Measurements from ENCODE around the gene SAP30L.

The SAP30L gene, protein sequence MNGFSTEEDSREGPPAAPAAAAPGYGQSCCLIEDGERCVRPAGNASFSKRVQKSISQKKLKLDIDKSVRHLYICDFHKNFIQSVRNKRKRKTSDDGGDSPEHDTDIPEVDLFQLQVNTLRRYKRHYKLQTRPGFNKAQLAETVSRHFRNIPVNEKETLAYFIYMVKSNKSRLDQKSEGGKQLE

GRCh38 chr5:154445422-154446194, at the start of gene SAP30L:
TSS of gene SAP30L (plus strand) at chr5:154445997. CDS start at chr5:154446605, 608 bp downstream.
- Histone ChIP-seq H3K27ac (ENCODE audit: low read depth, low read length) (peak within 1 kb of the TSS; percentile 56; the same call in 1 of the 2 replicates), H3K9me3 (ENCODE audit: control insufficient read depth, insufficient read depth, low read depth, low read length) (no peaks in the 10 kb centered on the region)

GRCh38 chr5:154396128-154396527, 49.7 kb upstream of the SAP30L start:
- peaks cover 14% of the 10 kb centered on the region for H3K4me1 ChIP-seq (ENCODE audit: control insufficient read depth, insufficient read depth, low read length)
- H3K27me3 ChIP-seq (ENCODE audit: control insufficient read depth, insufficient read depth, low read length) = no peaks in the 10 kb centered on the region
- H3K27ac ChIP-seq (ENCODE audit: low read depth, low read length) = no peak overlapping the region
- peaks cover 7% of the 10 kb centered on the region; the same call in 1 of the 2 replicates for H3K9me3 ChIP-seq (ENCODE audit: control insufficient read depth, insufficient read depth, low read depth, low read length)
- no peak overlapping the region for H3K4me3 ChIP-seq (ENCODE audit: low read depth, low read length)
- no peak overlapping the region for H3K9ac ChIP-seq (ENCODE audit: low read length)
- H3K36me3 ChIP-seq (ENCODE audit: control insufficient read depth, insufficient read depth, low read length) = no peaks in the 10 kb centered on the region

More at GRCh38 chr5:154445422-154446194, at the start of gene SAP30L:
- peak within 1 kb of the TSS; percentile 93 for H3K4me3 ChIP-seq (ENCODE audit: low read depth, low read length)
- H3K9ac ChIP-seq (ENCODE audit: low read length) = peak within 1 kb of the TSS; percentile 63
- no peaks in the 10 kb centered on the region for H3K27me3 ChIP-seq (ENCODE audit: control insufficient read depth, insufficient read depth, low read length)
- peaks cover 11% of the 10 kb centered on the region for H3K4me1 ChIP-seq (ENCODE audit: control insufficient read depth, insufficient read depth, low read length)
- H3K36me3 ChIP-seq (ENCODE audit: control insufficient read depth, insufficient read depth, low read length) = peaks cover 20% of the 10 kb centered on the region

- Histone ChIP-seq H3K27me3 (ENCODE audit: control insufficient read depth, insufficient read depth, low read length) (no peaks in the 10 kb centered on the region), H3K9me3 (ENCODE audit: control insufficient read depth, insufficient read depth, low read depth, low read length) (no peaks in the 10 kb centered on the region), H3K27ac (ENCODE audit: low read depth, low read length) (no peak overlapping the region)
These were observed 48.0 kb upstream of the SAP30L start for GRCh38 chr5:154397652-154398406.

DNA sequence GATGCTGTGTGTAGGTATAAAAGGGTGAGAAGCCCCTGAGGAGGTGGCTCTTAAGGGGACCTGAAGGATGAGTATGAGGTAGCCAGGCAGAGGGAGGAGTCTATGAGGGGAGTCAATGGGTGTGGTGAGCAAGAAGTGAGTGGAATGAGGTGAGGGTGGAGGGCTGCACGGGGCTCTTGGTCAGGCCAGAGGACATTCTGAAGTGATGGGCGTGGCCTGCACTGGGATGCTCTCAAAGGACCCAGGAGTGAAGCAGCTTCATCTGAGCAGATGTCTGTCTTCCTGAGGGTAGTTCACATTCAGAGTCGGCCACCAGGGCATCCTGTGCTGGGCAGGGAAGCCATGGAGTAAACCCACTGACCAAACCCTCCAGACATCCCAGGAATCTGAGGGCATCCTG, 45.1 kb upstream of the SAP30L start:
- peaks cover 12% of the 10 kb centered on the region for H3K4me1 ChIP-seq (ENCODE audit: control insufficient read depth, insufficient read depth, low read length)
- H3K9me3 ChIP-seq (ENCODE audit: control insufficient read depth, insufficient read depth, low read depth, low read length) = no peaks in the 10 kb centered on the region
- H3K4me3 ChIP-seq (ENCODE audit: low read depth, low read length) = no peak overlapping the region
- no peak overlapping the region for H3K9ac ChIP-seq (ENCODE audit: low read length)
- H3K27ac ChIP-seq (ENCODE audit: low read depth, low read length) = no peak overlapping the region
- H3K36me3 ChIP-seq (ENCODE audit: control insufficient read depth, insufficient read depth, low read length) = no peaks in the 10 kb centered on the region
- no peaks in the 10 kb centered on the region for H3K27me3 ChIP-seq (ENCODE audit: control insufficient read depth, insufficient read depth, low read length)

More at GRCh38 chr5:154397652-154398406, 48.0 kb upstream of the SAP30L start:
- Histone ChIP-seq H3K36me3 (ENCODE audit: control insufficient read depth, insufficient read depth, low read length) (no peaks in the 10 kb centered on the region), H3K9ac (ENCODE audit: low read length) (no peak overlapping the region), H3K4me3 (ENCODE audit: low read depth, low read length) (no peak overlapping the region), H3K4me1 (ENCODE audit: control insufficient read depth, insufficient read depth, low read length) (peaks cover 14% of the 10 kb centered on the region)

GRCh38 chr5:154401355-154401754, 44.4 kb upstream of the SAP30L start:
- H3K4me3 ChIP-seq (ENCODE audit: low read depth, low read length) = no peak overlapping the region
- no peaks in the 10 kb centered on the region for H3K36me3 ChIP-seq (ENCODE audit: control insufficient read depth, insufficient read depth, low read length)
- H3K27ac ChIP-seq (ENCODE audit: low read depth, low read length) = no peak overlapping the region
- H3K4me1 ChIP-seq (ENCODE audit: control insufficient read depth, insufficient read depth, low read length) = peaks cover 5% of the 10 kb centered on the region; the same call in 1 of the 2 replicates
- H3K9me3 ChIP-seq (ENCODE audit: control insufficient read depth, insufficient read depth, low read depth, low read length) = no peaks in the 10 kb centered on the region
- no peak overlapping the region for H3K9ac ChIP-seq (ENCODE audit: low read length)
- H3K27me3 ChIP-seq (ENCODE audit: control insufficient read depth, insufficient read depth, low read length) = no peaks in the 10 kb centered on the region

GRCh38 chr5:154401931-154402330, 43.9 kb upstream of the SAP30L start:
- Histone ChIP-seq H3K9me3 (ENCODE audit: control insufficient read depth, insufficient read depth, low read depth, low read length) (no peaks in the 10 kb centered on the region), H3K27me3 (ENCODE audit: control insufficient read depth, insufficient read depth, low read length) (no peaks in the 10 kb centered on the region), H3K36me3 (ENCODE audit: control insufficient read depth, insufficient read depth, low read length) (no peaks in the 10 kb centered on the region), H3K9ac (ENCODE audit: low read length) (no peak overlapping the region), H3K4me3 (ENCODE audit: low read depth, low read length) (no peak overlapping the region), H3K4me1 (ENCODE audit: control insufficient read depth, insufficient read depth, low read length) (0 out of 2 replicates have a peak, but pooled peaks cover 4% of the 10 kb centered on the region), H3K27ac (ENCODE audit: low read depth, low read length) (no peak overlapping the region)

GRCh38 chr5:154402611-154403010, 43.2 kb upstream of the SAP30L start:
- Histone ChIP-seq H3K36me3 (ENCODE audit: control insufficient read depth, insufficient read depth, low read length) (no peaks in the 10 kb centered on the region), H3K4me3 (ENCODE audit: low read depth, low read length) (no peak overlapping the region), H3K27ac (ENCODE audit: low read depth, low read length) (no peak overlapping the region), H3K9ac (ENCODE audit: low read length) (no peak overlapping the region), H3K4me1 (ENCODE audit: control insufficient read depth, insufficient read depth, low read length) (0 out of 2 replicates have a peak, but pooled peaks cover 4% of the 10 kb centered on the region), H3K27me3 (ENCODE audit: control insufficient read depth, insufficient read depth, low read length) (no peaks in the 10 kb centered on the region), H3K9me3 (ENCODE audit: control insufficient read depth, insufficient read depth, low read depth, low read length) (no peaks in the 10 kb centered on the region)

GRCh38 chr5:154403234-154403633, 42.6 kb upstream of the SAP30L start:
- H3K27ac ChIP-seq (ENCODE audit: low read depth, low read length) = no peak overlapping the region
- peaks cover 4% of the 10 kb centered on the region; the same call in 1 of the 2 replicates for H3K4me1 ChIP-seq (ENCODE audit: control insufficient read depth, insufficient read depth, low read length)
- no peak overlapping the region for H3K9ac ChIP-seq (ENCODE audit: low read length)
- no peaks in the 10 kb centered on the region for H3K36me3 ChIP-seq (ENCODE audit: control insufficient read depth, insufficient read depth, low read length)
- no peaks in the 10 kb centered on the region for H3K9me3 ChIP-seq (ENCODE audit: control insufficient read depth, insufficient read depth, low read depth, low read length)
- H3K27me3 ChIP-seq (ENCODE audit: control insufficient read depth, insufficient read depth, low read length) = no peaks in the 10 kb centered on the region
- no peak overlapping the region for H3K4me3 ChIP-seq (ENCODE audit: low read depth, low read length)

DNA sequence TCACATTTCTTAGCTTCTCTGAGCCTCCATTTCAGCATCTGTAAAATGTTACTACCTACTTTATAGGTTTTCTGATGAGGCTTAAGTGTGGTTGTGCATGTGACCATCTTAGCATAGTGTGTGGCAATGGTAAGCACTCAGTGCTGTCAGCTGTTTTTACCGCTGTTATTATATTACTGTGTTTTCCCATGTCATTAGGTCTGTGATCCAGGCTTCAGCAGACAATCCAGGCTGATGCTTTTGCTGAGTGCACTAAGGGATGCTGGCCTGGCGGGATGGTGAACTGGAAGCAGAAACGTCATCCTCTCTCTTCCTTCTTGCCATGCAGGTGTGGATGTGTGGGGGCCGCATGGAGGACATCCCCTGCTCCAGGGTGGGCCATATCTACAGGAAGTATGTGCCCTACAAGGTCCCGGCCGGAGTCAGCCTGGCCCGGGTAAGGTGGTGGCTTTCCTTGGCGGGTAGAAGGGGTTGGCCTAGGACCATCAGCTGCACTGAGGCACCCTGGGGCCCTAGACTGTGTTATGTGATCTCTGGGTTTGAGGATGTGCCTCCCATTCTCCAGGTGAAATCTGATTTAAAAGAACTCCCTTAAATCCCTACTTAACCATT, 41.9 kb upstream of the SAP30L start:
- H3K36me3 ChIP-seq (ENCODE audit: control insufficient read depth, insufficient read depth, low read length) = no peaks in the 10 kb centered on the region
- H3K27ac ChIP-seq (ENCODE audit: low read depth, low read length) = no peak overlapping the region
- no peak overlapping the region for H3K9ac ChIP-seq (ENCODE audit: low read length)
- no peaks in the 10 kb centered on the region for H3K27me3 ChIP-seq (ENCODE audit: control insufficient read depth, insufficient read depth, low read length)
- no peak overlapping the region for H3K4me3 ChIP-seq (ENCODE audit: low read depth, low read length)
- no peaks in the 10 kb centered on the region for H3K9me3 ChIP-seq (ENCODE audit: control insufficient read depth, insufficient read depth, low read depth, low read length)
- peaks cover 10% of the 10 kb centered on the region; the same call in 1 of the 2 replicates for H3K4me1 ChIP-seq (ENCODE audit: control insufficient read depth, insufficient read depth, low read length)

- Histone ChIP-seq H3K27ac (ENCODE audit: low read depth, low read length) (no peak overlapping the region), H3K4me3 (ENCODE audit: low read depth, low read length) (peak overlapping the region; percentile 37; the same call in 1 of the 2 replicates), H3K9me3 (ENCODE audit: control insufficient read depth, insufficient read depth, low read depth, low read length) (no peaks in the 10 kb centered on the region), H3K36me3 (ENCODE audit: control insufficient read depth, insufficient read depth, low read length) (no peaks in the 10 kb centered on the region), H3K4me1 (ENCODE audit: control insufficient read depth, insufficient read depth, low read length) (peaks cover 11% of the 10 kb centered on the region; the same call in 1 of the 2 replicates), H3K27me3 (ENCODE audit: control insufficient read depth, insufficient read depth, low read length) (no peaks in the 10 kb centered on the region), H3K9ac (ENCODE audit: low read length) (peak overlapping the region; percentile 32)
These were observed 40.6 kb upstream of the SAP30L start for GRCh38 chr5:154405078-154405792.
